GM12873 (cell line): ENCODE measurements around the gene CEACAM4.
A peak's percentile ranks its signal among the peaks of the same experiment; 100 is the strongest.

Source experiments
- CTCF ChIP-seq: IDR thresholded peaks from 2 replicates; pipeline ENCODE4 v1.5.1; 2012; ENCODE audit warnings: low read depth, mild to moderate bottlenecking, moderate library complexity, low read length, control low read depth; ENCODE audit not compliant: insufficient read depth; ENCODE audit errors: missing control alignments

CEACAM4 gene

GRCh38 chr19:41649827-41650226, 23.0 kb upstream of the CEACAM4 start:
- no peak for TF ChIP-seq CTCF

GRCh38 chr19:41646589-41647204, 19.8 kb upstream of the CEACAM4 start:
- TF ChIP-seq CTCF: peak; percentile 55

GRCh38 chr19:41641879-41642485, 15.1 kb upstream of the CEACAM4 start:
- peak; percentile 92 for TF ChIP-seq CTCF

- TF ChIP-seq CTCF: no peak
Observed at GRCh38 chr19:41638641-41639081, 11.8 kb upstream of the CEACAM4 start.

GRCh38 chr19:41637484-41637883, 10.6 kb upstream of the CEACAM4 start:
- no peak for TF ChIP-seq CTCF

GRCh38 chr19:41627966-41628675, 1.2 kb upstream of the CEACAM4 start:
- no peak for TF ChIP-seq CTCF

GRCh38 chr19:41626278-41626677, 596 bp downstream of the CEACAM4 start:
- TF ChIP-seq CTCF: no peak
